Keratinocyte (primary cell): ENCODE measurements around the gene HIGD1C. TPM values are rescaled to one million over a fixed set of nuclear protein-coding genes. Genes with fewer than 3 reads are reported as not detected.
"Not testable (repeated sequence)": the region's sequence is repeated elsewhere in the genome, so short reads cannot be mapped to it uniquely, and the experiment has no call there.

ENCODE experiments used
- DNase-seq: peaks from one replicate; pipeline ENCODE4 v3.0.0-alpha.2; 2011; ENCODE audit warnings: low read depth, missing footprints, low spot score
- FAIRE-seq: peaks from 2 replicates; lab custom pipeline; 2011; peaks lifted over from hg19 to GRCh38; lab: Jason Lieb, UNC
- H2AFZ ChIP-seq: 2 replicates; pipeline ENCODE4 v1.6.0; 2012; ENCODE audit warnings: low read length, control low read depth, inconsistent platforms; ENCODE audit not compliant: control insufficient read depth
- H3K27ac ChIP-seq: 2 replicates; pipeline ENCODE4 v1.5.1; 2011; ENCODE audit warnings: low read length; ENCODE audit not compliant: control insufficient read depth, insufficient read depth
- H3K27me3 ChIP-seq: 3 replicates; pipeline ENCODE4 v1.6.0; 2011; ENCODE audit warnings: low read length; ENCODE audit not compliant: control insufficient read depth, insufficient read depth; ENCODE audit errors: extremely low read depth
- H3K36me3 ChIP-seq, 2 experiments: 2 replicates in 1 of 2; 3 replicates in 1 of 2; pipeline ENCODE4 v1.5.1; 2011; ENCODE audit warnings: low read length in 2 of 2, mild to moderate bottlenecking in 1 of 2; ENCODE audit not compliant: control insufficient read depth in 2 of 2, insufficient read depth in 2 of 2; ENCODE audit errors: extremely low read depth in 1 of 2
- H3K4me1 ChIP-seq: 3 replicates; pipeline ENCODE4 v1.5.1; 2011; ENCODE audit warnings: low read length; ENCODE audit not compliant: control insufficient read depth, insufficient read depth; ENCODE audit errors: extremely low read depth
- H3K4me2 ChIP-seq: 3 replicates; pipeline ENCODE4 v1.6.0; 2011; ENCODE audit warnings: low read depth, low read length; ENCODE audit not compliant: control insufficient read depth, insufficient read depth; ENCODE audit errors: extremely low read depth
- H3K4me3 ChIP-seq, 3 experiments: fragments of 200-600 bp in 1 of 3; sonication (generic) in 1 of 3; 2 replicates in 2 of 3; 3 replicates in 1 of 3; pipeline ENCODE4 v1.5.1; 2011 to 2016; ENCODE audit warnings: low read length in 3 of 3, mild to moderate bottlenecking in 3 of 3, control low read depth in 2 of 3, inconsistent platforms in 1 of 3, low read depth in 1 of 3, mixed read lengths in 1 of 3, mixed run types in 1 of 3, moderate library complexity in 1 of 3; ENCODE audit not compliant: control insufficient read depth in 2 of 3, insufficient read depth in 2 of 3; ENCODE audit errors: extremely low read depth in 1 of 3
- H3K79me2 ChIP-seq: 2 replicates; pipeline ENCODE4 v1.6.0; 2012; ENCODE audit warnings: low read length; ENCODE audit not compliant: control insufficient read depth, insufficient read depth
- H3K9ac ChIP-seq: 3 replicates; pipeline ENCODE4 v1.6.0; 2011; ENCODE audit warnings: low read length; ENCODE audit not compliant: control insufficient read depth, insufficient read depth; ENCODE audit errors: extremely low read depth
- H3K9me1 ChIP-seq: 3 replicates; pipeline ENCODE4 v1.6.0; 2011; ENCODE audit warnings: low read length; ENCODE audit not compliant: control insufficient read depth, insufficient read depth; ENCODE audit errors: extremely low read depth
- H3K9me3 ChIP-seq: 2 replicates; pipeline ENCODE4 v1.5.1; 2012; ENCODE audit warnings: low read depth, low read length; ENCODE audit not compliant: control insufficient read depth
- H4K20me1 ChIP-seq: 3 replicates; pipeline ENCODE4 v1.6.0; 2011; ENCODE audit warnings: low read length; ENCODE audit not compliant: control insufficient read depth, insufficient read depth; ENCODE audit errors: extremely low read depth
- CTCF ChIP-seq, 3 experiments: IDR thresholded peaks in 1 of 3; conservative IDR thresholded peaks in 1 of 3; optimal IDR thresholded peaks in 1 of 3; 2 replicates in 2 of 3; 3 replicates in 1 of 3; pipeline versions ENCODE3 to v1.5.1; 2011; ENCODE audit warnings: low read length in 3 of 3, mild to moderate bottlenecking in 3 of 3, moderate library complexity in 2 of 3, control low read depth in 1 of 3, inconsistent platforms in 1 of 3; ENCODE audit not compliant: insufficient read depth in 2 of 3; ENCODE audit errors: extremely low read depth in 1 of 3
- EZH2 ChIP-seq: IDR thresholded peaks from one replicate; pipeline ENCODE4 v1.6.1; 2012; ENCODE audit warnings: inconsistent platforms, mild to moderate bottlenecking, low read length, moderate library complexity
- dilution Hi-C: fragments of 300-500 bp; cut with MboI; formaldehyde crosslinking; loops from one replicate; pipeline ENCODE4 v1.7.0; 2020; ENCODE audit warnings: low sequenced_read_pairs; ENCODE audit not compliant: extremely low pct_ligation_motif_present
- polyA plus RNA-seq, 5 experiments: library from polyadenylated mRNA; depleted of rRNA in 3 of 5; stranded (reverse) in 3 of 5; stranded (forward) in 1 of 5; unstranded in 1 of 5; fragments of >200 nt; gene quantifications; 1 replicate in 1 of 5; 2 replicates in 3 of 5; 3 replicates in 1 of 5; pipeline versions ENCODE4 v1.2.1 to v1.2.3, GENCODE V29; 2011 to 2012; ENCODE audit warnings: missing spikeins in 2 of 5, low read depth in 1 of 5, low replicate concordance in 1 of 5

The HIGD1C gene
- polyA plus RNA-seq, 1 donor (not counting 4 experiments of a cell fraction or from before 2014, with no cell fraction given): not detected

DNA sequence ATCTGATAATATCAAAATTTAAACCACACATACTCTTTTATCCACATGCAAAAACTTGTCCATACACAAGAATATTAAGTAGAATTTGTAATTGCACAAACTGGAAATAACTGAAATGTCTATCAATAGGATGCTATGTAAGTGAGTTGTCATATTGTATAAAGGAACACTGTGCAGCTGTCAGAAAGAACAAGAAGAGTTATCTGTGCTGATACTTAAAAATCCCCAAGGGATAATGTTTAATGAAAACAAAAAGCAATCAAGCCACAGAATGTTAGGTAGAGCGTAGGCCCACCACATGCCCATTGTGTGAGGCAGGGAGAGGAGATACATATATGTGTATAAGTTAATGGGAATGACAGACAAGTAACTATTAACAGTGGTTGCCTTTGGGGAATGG lies 25.9 kb upstream of the HIGD1C start:
- Histone ChIP-seq H3K4me2 (peak overlapping the region; percentile 31), H2AFZ (peak overlapping the region; percentile 33), H3K9ac (no peak overlapping the region), H3K4me3 (peak overlapping the region in 1 of 3 experiments; percentile 6), H3K27ac (no peak overlapping the region), H3K9me1 (peaks cover 3% of the 10 kb centered on the region), H3K4me1 (peaks cover 45% of the 10 kb centered on the region), H3K79me2 (no peaks in the 10 kb centered on the region), H4K20me1 (no peaks in the 10 kb centered on the region), H3K9me3 (no peaks in the 10 kb centered on the region), H3K27me3 (no peaks in the 10 kb centered on the region), H3K36me3 (no peaks in the 10 kb centered on the region)
- FAIRE-seq (no peak), DNase-seq (no peak)
- dilution Hi-C loops: no loop called here
- TF ChIP-seq EZH2 (no peak), CTCF (optimal IDR thresholded peaks at IDR 0.05 in 1 of 3, IDR thresholded peaks at IDR 0.05 in 1 of 3, conservative IDR thresholded peaks at IDR 0.05 in 1 of 3; ENCODE audit: extremely low read depth in 1 of 3, insufficient read depth in 2 of 3, low read length in 3 of 3) (no peak)

DNA sequence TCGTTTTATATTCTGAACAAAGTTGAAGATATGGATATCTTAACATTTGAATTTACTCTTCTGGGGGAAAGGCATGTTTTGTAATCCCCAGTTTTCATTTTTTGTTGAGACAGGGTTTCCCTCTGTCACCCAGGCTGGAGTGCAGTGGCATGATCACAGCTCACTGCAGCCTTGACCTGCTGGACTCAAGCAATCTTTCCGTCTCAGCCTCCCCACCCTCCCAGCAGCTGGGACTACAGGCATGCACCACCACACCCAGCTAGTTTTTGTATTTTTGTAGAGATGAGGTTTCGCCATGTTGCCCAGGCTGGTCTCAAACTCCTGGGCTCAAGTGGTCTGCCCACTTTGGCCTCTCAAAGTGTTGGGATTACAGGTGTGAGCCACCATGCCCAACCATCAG lies 25.4 kb upstream of the HIGD1C start:
- FAIRE-seq, DNase-seq, H3K9me3 ChIP-seq, H4K20me1 ChIP-seq, H3K79me2 ChIP-seq, H3K27ac ChIP-seq, H3K9ac ChIP-seq, H3K4me2 ChIP-seq, dilution Hi-C loops, H3K36me3 ChIP-seq, H3K27me3 ChIP-seq, H3K4me3 ChIP-seq, H3K9me1 ChIP-seq: not testable (repeated sequence)
- Histone ChIP-seq H2AFZ (peak overlapping the region; percentile 19), H3K4me1 (peaks cover 45% of the 10 kb centered on the region)

- Histone ChIP-seq H3K9me3 (no peaks in the 10 kb centered on the region), H3K27ac (no peak overlapping the region), H2AFZ (peak overlapping the region; percentile 4), H3K79me2 (no peaks in the 10 kb centered on the region), H3K36me3 (no peaks in the 10 kb centered on the region), H3K4me2 (no peak overlapping the region), H3K4me3 (no peak overlapping the region), H3K27me3 (no peaks in the 10 kb centered on the region), H3K9me1 (peaks cover 3% of the 10 kb centered on the region), H4K20me1 (no peaks in the 10 kb centered on the region), H3K9ac (no peak overlapping the region), H3K4me1 (peaks cover 45% of the 10 kb centered on the region)
- TF ChIP-seq EZH2 (no peak), CTCF (optimal IDR thresholded peaks at IDR 0.05 in 1 of 3, IDR thresholded peaks at IDR 0.05 in 1 of 3, conservative IDR thresholded peaks at IDR 0.05 in 1 of 3; ENCODE audit: extremely low read depth in 1 of 3, insufficient read depth in 2 of 3, low read length in 3 of 3) (no peak)
- DNase-seq (no peak), FAIRE-seq (no peak)
- dilution Hi-C loops: no loop called here
These were observed 25.0 kb upstream of the HIGD1C start for GRCh38 chr12:50927356-50927755.
